Measurements from ENCODE around the gene CCN6.

GRCh38 chr6:112109262-112109661 lies 55.4 kb downstream of the CCN6 start:
- no peak for TF ChIP-seq CTCF (IDR thresholded peaks at IDR 0.05 in 8 of 11, conservative IDR thresholded peaks at IDR 0.05 in 3 of 11)
- no peak for TF ChIP-seq POLR2AphosphoS5 (IDR thresholded peaks at IDR 0.05)

Data from spleen (tissue), 7 donors.